DLD1 (cell line): ENCODE results near the gene CAMKMT.

ENCODE experiments used
- in situ Hi-C: cut with HindIII; loops from 2 replicates; pipeline ENCODE4 v1.10.0; 2017; ENCODE audit warnings: low sequenced_read_pairs

CAMKMT gene

DNA sequence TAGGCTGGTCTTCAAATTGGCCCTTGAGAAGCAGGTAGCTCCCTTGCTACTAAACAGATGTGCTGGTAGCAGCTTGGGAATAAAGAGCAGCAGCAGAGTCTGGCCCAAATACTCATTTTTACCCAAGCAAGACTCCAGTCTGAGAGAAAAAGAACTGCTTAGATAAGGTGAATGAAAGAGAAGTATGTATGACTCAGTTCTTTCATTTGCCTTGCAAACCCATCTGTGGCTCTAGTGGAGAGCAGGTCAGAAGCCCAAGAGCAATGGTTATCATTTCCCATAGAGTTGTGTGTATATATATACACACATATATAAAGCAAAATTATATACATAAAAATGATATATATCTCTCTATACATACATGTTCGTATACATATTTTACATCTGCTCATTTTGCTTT is 80.3 kb downstream of the CAMKMT start:
- in situ Hi-C loops = no loop called here

DNA sequence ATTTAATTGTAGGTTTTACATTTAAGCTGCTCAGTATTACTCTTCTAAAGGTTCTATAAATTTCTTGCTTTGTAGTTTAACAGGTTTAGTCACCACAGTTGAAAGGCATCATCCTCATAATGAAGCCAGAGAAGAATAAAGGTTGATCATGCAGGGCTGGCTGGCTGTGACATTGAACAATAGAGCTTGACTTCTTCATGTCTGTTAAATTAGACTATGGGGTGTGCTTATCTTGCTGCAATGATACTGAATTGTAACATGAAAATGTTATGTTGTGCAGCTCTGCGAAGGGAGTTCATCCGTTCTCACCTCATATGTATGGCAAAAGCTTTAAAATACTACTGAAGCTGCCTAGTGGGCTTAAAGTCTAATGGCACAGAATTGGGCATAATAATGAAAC is 81.8 kb downstream of the CAMKMT start:
- in situ Hi-C loops = no loop called here

DNA sequence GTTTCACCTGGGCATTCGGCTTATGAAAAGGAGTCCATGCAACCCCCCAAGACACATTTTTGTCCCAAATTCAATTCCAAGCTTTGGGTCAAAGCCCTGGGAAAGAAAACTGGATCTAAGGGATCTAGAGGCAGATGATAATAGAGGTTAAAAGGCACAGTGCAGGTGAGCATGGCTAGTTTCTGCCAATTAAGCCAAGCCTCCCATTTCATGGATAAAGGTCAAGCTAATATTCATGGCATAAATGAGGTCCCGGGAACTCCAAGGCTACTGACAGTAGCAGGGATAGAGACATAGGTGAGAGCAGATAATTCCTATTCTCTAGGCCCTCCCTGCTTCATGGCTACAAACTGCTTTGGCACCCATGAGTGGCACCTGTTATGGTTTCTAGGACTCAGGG is 83.1 kb downstream of the CAMKMT start:
- in situ Hi-C loops = no loop called here

DNA sequence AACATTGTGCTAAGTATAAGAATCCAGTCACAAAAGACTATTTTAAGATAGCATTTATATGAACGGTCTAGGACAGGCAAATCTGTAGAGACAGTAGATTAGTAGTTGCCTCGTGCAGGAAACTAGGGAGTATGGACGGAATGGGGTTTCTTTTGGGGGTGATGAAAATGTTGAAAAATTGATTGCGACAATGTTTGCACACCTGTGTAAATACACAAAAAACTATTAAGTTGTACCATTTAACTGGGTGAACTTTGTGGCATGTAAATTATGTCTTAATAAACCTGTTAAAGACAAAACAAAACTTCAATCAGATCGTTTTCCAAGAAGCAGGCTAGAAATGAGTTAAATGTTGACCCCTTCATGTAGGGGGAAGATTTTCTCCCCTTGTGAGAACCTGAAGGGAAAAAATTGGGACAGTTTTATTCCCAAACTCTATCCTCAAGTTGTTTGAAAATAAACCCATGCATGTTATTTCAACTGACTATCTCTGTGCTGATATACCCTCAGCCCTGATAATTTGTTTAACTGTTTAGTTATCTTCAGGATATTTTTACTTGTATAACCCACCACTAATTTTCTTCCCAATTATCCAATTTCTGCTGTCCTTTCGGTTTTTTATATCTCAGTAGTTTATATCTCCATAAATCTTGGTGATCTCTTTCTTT is 87.2 kb downstream of the CAMKMT start:
- in situ Hi-C loops = no loop called here

DNA sequence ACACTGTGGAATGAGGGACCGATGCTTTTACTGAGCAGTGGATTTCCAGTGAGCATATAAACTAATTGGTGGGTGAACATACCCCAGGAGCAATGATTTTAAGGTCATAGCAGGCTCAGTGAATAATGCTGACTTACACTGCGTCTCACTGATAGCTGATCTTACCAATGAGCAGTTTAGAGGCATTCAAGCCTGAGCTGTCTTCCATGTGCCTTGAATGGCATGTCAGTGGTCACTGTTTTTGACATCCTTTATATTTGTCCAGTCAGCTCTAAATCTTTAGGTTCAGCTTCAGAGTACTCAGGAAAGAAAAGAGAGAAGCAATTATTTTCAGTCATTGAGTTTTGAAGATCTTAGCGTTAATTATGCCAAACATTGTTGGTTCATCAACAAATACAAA is 88.3 kb downstream of the CAMKMT start:
- in situ Hi-C loops = loop anchor here (10.0 kb wide), 1 partner anchor 505 kb away; no protein-coding TSS in a partner anchor

DNA sequence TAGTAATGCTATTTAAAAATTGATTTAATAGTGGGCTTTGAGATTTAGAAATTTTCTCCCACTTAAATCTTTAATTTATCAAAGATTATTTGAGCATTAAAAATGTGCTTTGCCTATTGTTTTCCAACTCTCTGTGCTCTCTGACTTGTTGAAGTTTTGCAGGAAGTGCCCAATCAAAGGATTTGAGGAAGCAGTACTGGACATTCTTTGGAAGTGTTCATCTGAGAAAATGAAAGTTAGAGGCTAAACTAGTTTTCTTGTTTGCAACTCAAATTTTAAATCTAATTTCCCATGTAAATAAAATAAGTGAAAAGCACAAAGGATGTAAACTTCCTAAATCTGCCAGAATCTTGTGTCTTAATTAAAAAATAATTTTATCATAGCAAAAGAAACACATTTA is 89.1 kb downstream of the CAMKMT start:
- in situ Hi-C loops = loop anchor here (10.0 kb wide), 1 partner anchor 504 kb away; no protein-coding TSS in a partner anchor

DNA sequence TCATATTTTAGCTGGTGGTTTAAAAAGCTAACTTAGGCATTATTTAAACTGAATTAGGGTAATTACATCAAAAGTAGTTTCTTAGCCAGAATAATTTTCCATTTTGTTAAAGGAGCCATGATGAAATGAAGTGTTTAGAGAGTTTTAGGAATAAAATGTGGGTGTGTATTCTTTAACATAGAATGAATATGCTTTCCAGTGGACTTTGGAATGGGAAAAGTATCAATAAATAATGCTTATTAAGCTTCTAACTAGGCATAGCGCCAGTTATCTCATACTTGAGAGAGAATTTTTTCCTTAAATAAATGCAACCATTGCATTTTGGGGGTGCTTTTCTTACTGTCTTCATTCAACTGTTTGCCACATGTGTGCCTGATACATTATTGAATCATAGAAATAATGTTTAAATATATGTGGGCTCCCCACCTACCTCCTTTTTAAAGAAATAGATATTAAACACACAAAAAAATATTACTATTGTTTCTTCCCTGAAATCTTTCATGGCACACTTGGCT is 90.4 kb downstream of the CAMKMT start:
- in situ Hi-C loops = loop anchor here (10.0 kb wide), 1 partner anchor 503 kb away; no protein-coding TSS in a partner anchor

DNA sequence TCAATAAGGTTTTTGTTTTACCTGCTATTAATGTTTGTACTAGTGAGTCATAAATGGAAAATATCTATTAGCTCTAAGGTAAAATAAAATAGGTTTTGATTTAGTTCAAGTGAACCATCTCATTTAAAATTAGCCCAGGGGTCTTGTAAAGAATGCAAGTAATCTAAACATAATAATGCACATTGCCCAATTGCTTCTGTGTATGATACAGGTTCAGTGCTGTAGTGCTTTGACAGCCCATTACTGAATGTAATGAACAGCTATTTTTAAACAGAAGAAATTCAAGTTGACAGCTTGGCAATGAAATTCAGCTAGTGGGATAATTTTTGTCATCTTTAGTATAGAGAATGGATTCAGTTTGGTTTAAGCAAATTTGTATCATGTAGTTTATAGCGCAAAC is 91.5 kb downstream of the CAMKMT start:
- in situ Hi-C loops = loop anchor here (10.0 kb wide), 1 partner anchor 502 kb away; no protein-coding TSS in a partner anchor

DNA sequence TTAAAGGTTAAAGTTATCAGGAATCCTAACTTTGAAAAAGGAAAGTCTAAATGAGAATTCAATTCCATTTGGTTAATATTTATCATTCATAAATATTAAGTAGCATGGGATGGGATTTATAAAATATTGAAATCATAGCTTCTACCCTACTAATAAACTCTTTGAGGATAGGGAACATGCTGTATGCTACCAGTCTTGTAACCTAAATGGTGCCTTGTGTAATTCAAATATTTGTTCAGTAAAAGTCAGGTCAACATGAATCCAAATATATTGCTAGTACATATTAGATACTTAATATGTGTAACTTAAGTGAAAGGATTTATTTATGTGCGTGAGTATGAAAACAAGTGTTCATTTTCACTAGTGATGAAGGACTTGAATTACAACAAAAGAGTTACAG is 94.1 kb downstream of the CAMKMT start:
- in situ Hi-C loops = loop anchor here (10.0 kb wide), 1 partner anchor 499 kb away; no protein-coding TSS in a partner anchor

DNA sequence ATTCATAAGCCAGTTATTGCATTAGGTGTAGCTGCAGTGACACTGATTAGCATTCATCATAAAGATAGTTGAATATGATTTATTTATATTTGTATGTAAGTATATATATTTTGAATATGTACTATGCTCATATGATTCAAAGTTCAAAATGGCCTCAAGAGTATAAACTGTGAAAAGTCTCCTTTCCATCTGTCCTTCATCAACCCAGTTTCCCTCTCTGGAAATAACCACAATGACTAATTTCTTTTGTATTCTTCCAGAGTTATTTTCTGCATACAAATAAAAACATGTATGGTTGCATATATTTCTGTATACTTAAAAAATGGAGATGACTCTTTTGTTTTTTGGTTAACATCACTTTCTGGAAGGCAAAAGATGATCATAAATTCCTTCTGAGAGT is 95.2 kb downstream of the CAMKMT start:
- in situ Hi-C loops = loop anchor here (10.0 kb wide), 1 partner anchor 498 kb away; no protein-coding TSS in a partner anchor

DNA sequence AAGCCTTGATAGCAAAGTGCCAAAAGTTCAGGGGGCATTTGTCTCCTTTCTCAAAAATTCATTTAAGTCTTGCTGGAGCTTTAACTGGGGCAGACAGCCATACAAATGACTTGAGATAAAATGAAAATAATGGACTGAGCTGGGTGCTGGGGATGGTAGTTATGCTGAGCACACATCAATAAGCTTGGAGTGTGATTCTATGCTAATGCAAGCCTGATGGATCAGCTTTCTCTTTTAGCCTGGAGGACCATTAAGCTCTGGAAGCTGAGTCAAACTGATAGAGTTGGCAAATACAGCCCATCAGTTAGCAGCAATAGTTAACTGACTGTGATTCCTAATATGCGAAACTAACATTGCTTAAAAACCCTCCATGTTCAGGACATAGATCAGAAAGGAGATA is 98.0 kb downstream of the CAMKMT start:
- in situ Hi-C loops = loop anchor here (10.0 kb wide), 1 partner anchor 495 kb away; no protein-coding TSS in a partner anchor

DNA sequence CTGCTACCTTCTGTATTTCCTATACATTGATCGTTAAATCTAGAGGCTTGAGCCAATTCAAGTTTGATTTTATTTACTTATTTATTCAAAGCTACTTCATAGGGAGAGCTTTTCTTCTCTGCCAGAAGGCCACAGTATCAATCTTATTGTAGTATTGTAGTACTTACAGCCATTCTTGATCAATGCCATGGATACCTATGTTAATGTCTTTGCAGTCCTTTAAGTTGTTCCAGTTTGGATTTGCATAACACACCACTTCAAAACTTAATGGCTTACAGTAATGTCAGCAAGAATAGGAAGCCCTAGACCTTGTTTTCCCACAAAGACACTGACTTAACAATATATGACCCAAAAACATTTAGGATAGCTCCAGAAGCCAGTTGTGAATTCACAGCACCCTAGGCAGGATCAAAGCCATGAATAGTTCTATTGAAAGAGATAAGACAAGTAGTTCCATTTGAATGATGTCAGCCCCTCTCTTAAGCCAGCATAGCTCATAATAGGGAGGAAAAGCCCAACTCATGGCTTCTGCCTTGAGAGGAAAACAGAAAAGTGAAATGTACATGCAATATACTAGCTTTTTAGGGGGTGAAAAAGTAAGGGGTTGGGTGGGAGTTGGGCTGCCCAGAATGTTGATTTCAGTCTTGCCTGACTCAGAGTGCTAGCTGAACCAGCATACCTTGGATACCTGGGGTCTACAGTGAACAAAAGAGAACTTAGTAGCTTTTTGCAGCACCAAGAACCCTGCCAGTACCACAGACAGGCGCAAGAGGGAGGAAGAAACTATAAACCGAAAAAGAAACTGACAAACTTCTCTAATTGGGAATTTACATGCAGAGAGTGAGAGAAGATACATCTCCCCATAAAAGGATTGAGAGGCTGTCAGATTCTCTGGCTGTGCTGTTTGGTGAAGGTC is 101.4 kb downstream of the CAMKMT start:
- in situ Hi-C loops = no loop called here

DNA sequence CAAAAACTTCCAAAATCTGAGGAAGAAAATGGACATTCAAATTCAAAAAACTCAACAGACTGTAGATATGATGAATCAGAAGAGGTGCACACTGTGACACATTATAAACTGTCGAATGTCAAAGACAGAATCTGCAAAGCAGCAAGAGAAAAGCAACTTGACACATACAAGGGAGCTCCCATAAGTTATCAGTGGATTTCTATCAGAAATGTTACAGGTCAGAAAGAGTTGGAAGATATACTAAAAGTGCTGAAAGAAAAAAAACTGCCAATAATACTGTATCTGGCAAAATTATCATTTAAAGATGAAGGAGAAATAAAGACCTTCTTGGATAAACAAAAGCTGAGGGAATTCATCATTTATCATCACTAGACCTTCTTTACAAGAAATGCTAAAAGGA is 102.7 kb downstream of the CAMKMT start:
- in situ Hi-C loops = no loop called here

DNA sequence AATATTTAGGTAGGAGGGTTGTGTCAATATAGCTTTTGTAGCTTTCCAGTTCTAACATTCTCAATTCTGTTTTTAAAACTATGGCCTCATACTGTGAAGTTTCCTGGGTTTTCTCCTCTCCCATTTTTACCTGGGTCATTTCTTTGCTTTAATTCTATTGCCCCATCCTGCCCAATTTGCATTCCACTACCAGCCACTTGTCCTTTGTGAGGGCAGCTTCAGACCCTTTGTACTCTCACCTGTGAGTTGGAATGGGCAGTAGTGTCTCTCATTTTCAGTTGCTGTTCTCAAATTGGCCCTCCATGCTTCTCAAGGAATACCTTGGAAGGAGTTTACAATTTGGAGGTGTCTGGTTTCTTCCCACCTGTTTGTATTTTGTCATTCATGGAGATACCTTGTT is 108.4 kb downstream of the CAMKMT start:
- in situ Hi-C loops = no loop called here

DNA sequence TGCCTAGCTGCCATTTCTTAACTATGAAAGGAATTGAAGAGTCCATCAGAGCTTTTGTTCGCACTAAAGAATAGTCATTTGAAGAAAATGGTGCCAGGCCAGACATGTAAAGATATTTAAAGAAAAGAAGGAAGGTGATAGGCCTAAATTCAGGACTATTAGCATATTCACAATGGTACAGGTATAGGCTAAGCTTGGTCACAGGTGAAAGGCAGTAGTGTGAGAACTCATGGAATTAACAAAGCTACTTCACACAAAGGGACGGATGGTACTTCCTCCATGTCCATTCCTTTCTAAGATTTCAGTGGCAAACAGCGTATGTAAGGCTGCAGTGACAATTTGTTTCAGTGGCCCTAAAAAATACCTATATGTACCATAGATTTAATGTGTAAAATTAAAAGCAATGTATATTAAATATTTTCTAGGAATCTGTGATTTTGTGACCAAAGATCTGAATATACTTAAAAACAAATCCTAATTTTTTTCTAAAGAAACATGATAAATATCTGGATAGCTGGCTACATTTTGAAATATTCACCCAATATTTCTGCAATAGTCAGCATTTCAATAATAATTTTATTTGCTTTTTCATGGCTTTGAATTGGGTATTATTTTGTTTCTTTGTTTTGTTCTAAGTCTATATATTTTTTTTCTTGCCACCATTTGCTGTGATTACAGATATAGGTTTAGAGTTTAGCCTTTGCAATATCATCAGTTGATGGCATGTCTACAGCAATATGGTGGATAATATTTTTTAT is 116.1 kb downstream of the CAMKMT start:
- in situ Hi-C loops = no loop called here

DNA sequence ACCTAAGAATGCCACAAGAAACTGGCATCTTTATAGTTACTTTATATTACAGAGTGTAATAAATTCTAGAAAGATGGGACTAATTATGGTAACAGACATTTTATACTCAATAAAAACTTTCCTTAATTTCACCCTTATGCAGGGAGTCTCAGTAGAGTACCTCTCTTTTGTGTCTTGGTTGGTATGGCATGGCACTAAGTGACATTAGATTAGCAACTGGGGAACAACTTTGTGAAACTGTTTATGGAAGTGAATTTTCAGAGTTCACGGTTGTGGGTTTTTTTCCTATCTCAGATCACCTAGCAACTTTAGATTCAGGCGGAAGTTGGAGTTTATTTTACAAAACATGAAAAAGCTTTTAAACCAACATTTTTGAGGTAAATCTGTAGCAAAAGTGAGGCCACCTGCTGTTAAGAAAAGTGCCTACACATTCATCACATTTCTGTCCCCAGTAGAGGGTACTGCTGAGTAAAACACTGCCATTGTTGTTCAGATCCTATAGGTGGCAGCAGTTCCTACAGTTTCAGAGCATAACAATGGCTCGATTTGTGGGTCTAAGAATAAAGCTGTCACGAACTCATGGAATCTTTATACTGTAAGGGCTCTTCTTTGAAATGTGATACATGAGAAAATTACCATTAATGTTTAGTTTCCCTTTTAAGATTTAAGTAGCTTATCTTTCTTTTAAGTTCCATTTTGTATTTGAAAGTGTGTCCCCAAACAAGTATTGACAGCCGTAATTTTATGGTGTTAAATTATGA is 117.6 kb downstream of the CAMKMT start:
- in situ Hi-C loops = no loop called here

DNA sequence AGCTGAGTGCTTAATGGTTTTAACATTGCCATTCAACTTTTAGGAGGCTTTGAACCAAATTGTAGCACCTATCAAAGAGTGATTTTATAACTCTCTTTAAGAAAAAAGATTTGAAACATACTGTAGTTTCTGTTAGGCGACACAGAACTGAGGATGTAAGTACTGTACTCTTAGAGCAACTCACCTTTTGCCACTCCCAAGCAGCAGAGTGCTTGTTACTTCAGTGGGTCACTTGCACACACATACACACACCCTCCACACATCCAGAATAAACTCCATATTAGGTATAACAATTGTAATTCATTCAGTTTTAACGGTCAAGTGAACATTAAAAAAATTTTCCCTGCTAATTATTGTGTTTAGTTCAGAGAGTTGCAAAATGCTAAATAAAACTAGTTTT is 118.3 kb downstream of the CAMKMT start:
- in situ Hi-C loops = no loop called here

DNA sequence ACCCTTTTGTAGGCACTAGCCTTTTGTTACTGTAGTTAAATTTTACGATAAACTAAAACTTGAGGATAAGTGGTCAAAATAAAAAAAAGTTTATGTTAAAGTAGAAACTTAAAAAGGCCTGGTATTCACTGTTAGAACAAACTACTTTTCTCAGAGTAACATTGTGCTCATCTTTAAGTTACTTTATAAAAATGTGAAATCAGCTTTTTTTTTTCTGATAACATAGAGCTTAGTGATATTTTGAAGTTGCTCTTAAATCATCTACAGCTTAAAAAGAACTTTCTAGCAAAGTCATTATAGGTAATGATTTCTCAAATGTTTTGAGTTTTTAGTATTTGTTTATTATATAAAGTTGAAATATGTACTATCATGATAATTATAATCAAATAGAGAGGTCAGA is 125.3 kb downstream of the CAMKMT start:
- in situ Hi-C loops = no loop called here

DNA sequence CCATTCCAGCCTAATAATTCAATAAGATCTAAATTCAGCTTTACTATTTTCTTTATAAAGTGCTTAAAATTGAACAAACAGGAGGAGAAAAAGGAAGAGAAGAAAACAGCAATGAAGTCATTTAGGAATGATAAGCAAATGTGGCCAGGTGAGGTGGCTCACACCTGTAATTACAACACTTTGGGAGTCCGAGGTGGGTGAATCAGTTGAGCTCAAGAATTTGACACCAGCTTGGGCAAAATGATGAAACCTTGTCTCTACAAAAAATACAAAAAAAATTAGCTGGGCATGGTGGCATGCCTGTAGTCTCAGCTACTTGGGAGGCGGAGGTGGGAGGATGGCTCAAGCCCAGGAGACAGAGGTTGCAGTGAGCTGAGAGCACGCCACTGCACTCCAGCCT is 129.0 kb downstream of the CAMKMT start:
- in situ Hi-C loops = no loop called here

DNA sequence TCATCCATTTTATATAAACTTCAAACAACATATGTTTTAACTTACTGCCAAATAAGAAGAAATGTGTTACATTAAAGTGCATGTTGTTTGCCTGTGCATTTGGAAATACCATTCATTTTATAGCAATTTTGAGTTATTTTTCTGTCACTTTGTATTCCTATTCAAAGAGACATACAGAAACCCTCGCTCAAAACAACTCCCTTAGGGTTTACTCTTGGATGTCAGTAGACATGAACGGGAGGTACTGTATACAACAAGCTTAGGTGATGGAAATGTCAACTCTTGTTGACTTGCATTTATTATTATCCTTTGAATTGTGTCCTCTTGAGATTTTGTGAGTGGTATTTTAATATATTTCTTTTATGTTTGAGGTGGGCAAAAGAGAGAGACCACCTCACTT is 132.3 kb downstream of the CAMKMT start:
- in situ Hi-C loops = no loop called here
